Ascending aorta (tissue), 2 donors: ENCODE results near the gene VSIG10L2. TPM values are rescaled to one million over a fixed set of nuclear protein-coding genes. Genes with fewer than 3 reads are reported as not detected.

Source experiments
- DNase-seq, 2 donors: peaks; one replicate each; pipeline ENCODE4 v3.0.0-alpha.2; 2019; ENCODE audit warnings: low spot score in 2 of 2
- H3K27ac ChIP-seq, 2 donors: fragments of 200-600 bp; sonication (generic); one replicate each; pipeline ENCODE4 v1.5.1; 2016 to 2017; ENCODE audit warnings: mild to moderate bottlenecking in 1 of 2
- H3K27me3 ChIP-seq: fragments of 200-600 bp; sonication (generic); one replicate; pipeline ENCODE4 v1.5.1; 2017
- H3K36me3 ChIP-seq, 2 donors: fragments of 200-600 bp; sonication (generic); one replicate each; pipeline ENCODE4 v1.5.1; 2016
- H3K4me1 ChIP-seq, 2 donors: fragments of 200-600 bp; sonication (generic); one replicate each; pipeline ENCODE4 v1.5.1; 2016 to 2017; ENCODE audit warnings: mild to moderate bottlenecking in 1 of 2
- H3K4me3 ChIP-seq, 2 donors: fragments of 200-600 bp; sonication (generic); one replicate each; pipeline ENCODE4 v1.5.1; 2016 to 2017; ENCODE audit warnings: mild to moderate bottlenecking in 1 of 2
- H3K9me3 ChIP-seq, 2 donors: fragments of 200-600 bp; sonication (generic); one replicate each; pipeline ENCODE4 v1.5.1; 2016
- intact Hi-C: fragments of 100-400 bp; cut with DNase I; formaldehyde crosslinking; loops from one replicate; pipeline ENCODE4 v1.15.1; 2023
- total RNA-seq: library from RNA; depleted of rRNA; stranded (reverse); fragments of >200 nt; gene quantifications from one replicate; pipeline ENCODE4 v1.1.0, GENCODE V29; 2016
- TF ChIP-seq, protein P1 (sequence below), 3 experiments: fragments of 200-600 bp in 2 of 3; fragments of 450-650 bp in 1 of 3; sonication (generic) in 2 of 3; IDR thresholded peaks; one replicate each; pipeline ENCODE4 v1.5.1; 2016 to 2019; ENCODE audit warnings: antibody characterized with exemption in 3 of 3, mild to moderate bottlenecking in 1 of 3, moderate library complexity in 1 of 3

The VSIG10L2 gene
- total RNA-seq, 1 donor from 2014 or later = not detected

DNA sequence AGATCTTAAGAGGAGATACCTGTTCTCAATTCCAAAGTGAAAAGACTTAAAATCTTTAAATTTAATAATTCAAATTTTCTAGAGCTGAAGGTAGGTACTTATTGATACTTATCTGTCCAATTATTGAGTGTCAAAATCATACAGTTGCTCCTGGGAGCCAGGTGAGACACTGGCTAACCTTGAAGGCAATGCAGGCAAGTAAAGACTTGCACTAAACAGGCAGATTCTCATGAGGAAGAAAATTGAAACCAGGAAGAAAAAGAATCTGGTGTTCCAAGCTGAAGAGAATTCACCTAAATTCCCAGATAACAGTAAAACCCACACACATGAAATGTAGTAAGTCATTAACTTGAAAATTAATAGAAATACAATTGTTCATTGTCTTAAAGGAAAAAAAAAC, 30.3 kb downstream of the VSIG10L2 start:
- DNase-seq = no peak
- Histone ChIP-seq H3K4me3 (no peak overlapping the region), H3K9me3 (no peaks in the 10 kb centered on the region), H3K4me1 (no peaks in the 10 kb centered on the region), H3K27me3 (no peaks in the 10 kb centered on the region), H3K27ac (no peak overlapping the region), H3K36me3 (no peaks in the 10 kb centered on the region)
- intact Hi-C loops = no loop called here
- TF ChIP-seq, protein P1, sequence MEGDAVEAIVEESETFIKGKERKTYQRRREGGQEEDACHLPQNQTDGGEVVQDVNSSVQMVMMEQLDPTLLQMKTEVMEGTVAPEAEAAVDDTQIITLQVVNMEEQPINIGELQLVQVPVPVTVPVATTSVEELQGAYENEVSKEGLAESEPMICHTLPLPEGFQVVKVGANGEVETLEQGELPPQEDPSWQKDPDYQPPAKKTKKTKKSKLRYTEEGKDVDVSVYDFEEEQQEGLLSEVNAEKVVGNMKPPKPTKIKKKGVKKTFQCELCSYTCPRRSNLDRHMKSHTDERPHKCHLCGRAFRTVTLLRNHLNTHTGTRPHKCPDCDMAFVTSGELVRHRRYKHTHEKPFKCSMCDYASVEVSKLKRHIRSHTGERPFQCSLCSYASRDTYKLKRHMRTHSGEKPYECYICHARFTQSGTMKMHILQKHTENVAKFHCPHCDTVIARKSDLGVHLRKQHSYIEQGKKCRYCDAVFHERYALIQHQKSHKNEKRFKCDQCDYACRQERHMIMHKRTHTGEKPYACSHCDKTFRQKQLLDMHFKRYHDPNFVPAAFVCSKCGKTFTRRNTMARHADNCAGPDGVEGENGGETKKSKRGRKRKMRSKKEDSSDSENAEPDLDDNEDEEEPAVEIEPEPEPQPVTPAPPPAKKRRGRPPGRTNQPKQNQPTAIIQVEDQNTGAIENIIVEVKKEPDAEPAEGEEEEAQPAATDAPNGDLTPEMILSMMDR (IDR thresholded peaks at IDR 0.05) = no peak

DNA sequence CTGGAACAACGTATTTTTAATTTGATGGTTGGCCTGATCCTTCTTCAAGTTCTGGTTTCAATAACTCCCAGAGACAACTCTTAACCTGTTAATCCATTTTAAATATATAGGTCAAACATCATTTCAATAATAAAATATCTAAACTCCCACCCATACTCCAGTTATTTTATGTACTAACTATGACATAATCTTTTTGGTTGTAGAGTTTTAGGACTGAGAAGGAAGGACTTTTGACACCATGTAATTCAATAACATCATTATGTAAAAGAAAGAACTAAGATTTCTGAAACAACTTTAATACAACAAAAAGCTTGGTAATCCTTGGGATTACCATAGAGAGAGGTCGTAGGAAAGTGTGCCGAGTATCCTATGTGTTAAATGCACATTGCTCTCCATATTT, 31.5 kb downstream of the VSIG10L2 start:
- Histone ChIP-seq H3K9me3 (no peaks in the 10 kb centered on the region), H3K4me1 (no peaks in the 10 kb centered on the region), H3K27ac (no peak overlapping the region), H3K36me3 (no peaks in the 10 kb centered on the region), H3K4me3 (no peak overlapping the region), H3K27me3 (no peaks in the 10 kb centered on the region)
- TF ChIP-seq, protein P1 (IDR thresholded peaks at IDR 0.05) = no peak
- no peak for DNase-seq
- intact Hi-C loops = no loop called here

DNA sequence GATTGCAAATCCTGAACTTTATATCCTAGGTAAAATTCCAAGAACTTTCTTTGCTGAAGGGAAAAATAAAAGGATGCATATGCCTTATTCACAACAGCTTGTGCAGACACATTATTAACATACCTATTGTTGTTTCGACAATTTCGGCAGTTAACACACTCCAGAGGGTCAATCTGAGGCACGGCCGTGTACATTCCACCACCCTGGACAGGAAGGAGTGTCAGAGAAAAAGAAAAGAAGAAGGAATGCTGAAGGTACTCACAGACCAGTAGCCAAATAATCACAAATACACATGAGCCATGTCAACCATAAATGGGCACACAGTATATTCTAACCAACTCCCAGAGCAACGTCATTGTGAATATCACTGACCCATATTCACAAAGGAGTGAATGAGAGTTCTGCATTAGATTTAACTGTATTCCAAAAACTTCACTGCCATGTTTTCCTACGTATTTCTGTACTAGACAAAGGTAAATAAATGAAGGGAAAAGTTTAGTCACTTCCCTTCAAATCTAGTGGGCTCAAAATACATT, 32.4 kb downstream of the VSIG10L2 start:
- Histone ChIP-seq H3K27ac (peak overlapping the region in 1 of 2 donors; percentile 20), H3K27me3 (no peaks in the 10 kb centered on the region), H3K4me3 (no peak overlapping the region), H3K9me3 (no peaks in the 10 kb centered on the region), H3K36me3 (no peaks in the 10 kb centered on the region), H3K4me1 (no peaks in the 10 kb centered on the region)
- TF ChIP-seq, protein P1 (IDR thresholded peaks at IDR 0.05) = no peak
- DNase-seq = no peak
- intact Hi-C loops = no loop called here

DNA sequence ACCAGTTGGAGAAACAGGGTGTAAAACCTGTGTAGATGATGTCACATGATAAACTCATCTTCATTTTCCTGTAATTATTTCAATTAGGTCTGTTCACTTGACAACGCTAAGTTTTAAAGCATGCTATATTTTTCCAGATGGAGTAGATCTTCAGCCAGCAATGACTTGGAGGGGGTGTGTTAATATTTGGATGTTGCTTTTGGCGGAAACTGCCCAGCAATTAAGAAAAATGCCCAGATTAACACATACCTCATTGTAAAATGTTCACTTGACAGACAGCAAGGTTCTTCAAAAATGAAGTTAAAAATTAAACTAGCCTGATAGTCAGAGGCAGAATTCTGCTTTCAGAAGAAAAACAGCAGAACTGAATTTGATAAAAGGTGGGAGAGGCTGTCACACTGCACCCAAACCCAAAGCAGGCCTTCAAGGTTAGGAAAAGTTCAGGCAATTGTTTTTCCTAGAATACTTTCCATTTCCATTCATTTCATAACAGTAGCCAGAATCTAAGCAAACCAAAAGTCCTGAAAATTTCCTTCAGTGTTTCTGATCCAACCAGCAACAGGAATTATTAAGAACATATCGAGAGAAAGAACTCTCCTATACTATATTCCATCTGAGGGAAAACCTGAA, 33.0 kb downstream of the VSIG10L2 start:
- intact Hi-C loops = no loop called here
- H3K27me3 ChIP-seq = no peaks in the 10 kb centered on the region
- no peak overlapping the region for H3K4me3 ChIP-seq
- H3K9me3 ChIP-seq = no peaks in the 10 kb centered on the region
- TF ChIP-seq, protein P1 (IDR thresholded peaks at IDR 0.05) = no peak
- H3K4me1 ChIP-seq = no peaks in the 10 kb centered on the region
- no peaks in the 10 kb centered on the region for H3K36me3 ChIP-seq
- H3K27ac ChIP-seq = peak overlapping the region in 1 of 2 donors; percentile 20
- DNase-seq = no peak

DNA sequence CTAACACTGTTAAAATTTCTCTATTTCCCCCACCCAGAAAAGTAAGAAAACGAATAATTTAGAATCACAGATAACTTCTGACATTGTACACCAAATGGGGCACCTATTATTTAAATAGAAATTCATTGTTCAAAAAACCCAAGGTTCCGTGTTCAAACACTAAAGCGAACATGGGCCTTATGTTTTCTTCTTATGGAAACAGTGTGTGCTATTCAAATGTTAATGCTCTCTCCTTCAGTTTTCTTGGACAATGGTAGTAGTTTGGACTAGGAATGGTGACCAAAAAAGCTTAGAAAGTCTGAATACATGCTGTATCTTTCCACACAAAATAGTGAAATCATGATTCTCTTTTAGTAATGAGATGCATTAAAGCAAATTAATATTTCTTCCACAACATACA, 33.7 kb downstream of the VSIG10L2 start:
- H3K4me3 ChIP-seq = no peak overlapping the region
- H3K27me3 ChIP-seq = no peaks in the 10 kb centered on the region
- H3K27ac ChIP-seq = no peak overlapping the region
- no peak for DNase-seq
- H3K9me3 ChIP-seq = no peaks in the 10 kb centered on the region
- no peaks in the 10 kb centered on the region for H3K4me1 ChIP-seq
- intact Hi-C loops = no loop called here
- no peaks in the 10 kb centered on the region for H3K36me3 ChIP-seq
- TF ChIP-seq, protein P1 (IDR thresholded peaks at IDR 0.05) = no peak
